ENCODE results near the gene PADI2.

The PADI2 gene

DNA sequence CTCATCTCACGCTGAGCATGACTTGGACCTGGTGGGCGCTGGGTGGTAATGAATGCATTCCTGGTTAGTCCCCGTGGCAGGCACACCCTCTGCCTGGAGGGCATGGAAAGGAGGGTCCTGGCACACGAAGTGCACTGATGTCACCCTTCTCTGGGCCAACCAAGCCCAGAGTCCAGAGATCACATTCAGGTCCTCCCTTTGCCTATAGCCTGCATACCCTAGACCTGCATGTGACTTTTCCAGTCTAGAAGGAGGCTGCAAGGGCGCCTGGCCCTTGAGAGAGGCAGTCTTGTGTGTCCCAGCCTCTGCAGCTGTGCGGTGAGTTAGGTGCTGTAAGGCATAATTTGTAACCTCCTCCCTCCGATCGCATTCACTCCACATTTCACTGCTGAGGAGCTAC lies 22.1 kb downstream of the PADI2 start:
- no peaks in the 10 kb centered on the region for H3K9me2 ChIP-seq (ENCODE audit: low read depth, low read length)
- H2AFZ ChIP-seq (ENCODE audit: low read length) = no peak overlapping the region
- no peak overlapping the region for H3K4me3 ChIP-seq (ENCODE audit: low read depth, low read length, poor library complexity, severe bottlenecking)
- TF ChIP-seq EZH2 (IDR thresholded peaks at IDR 0.05; ENCODE audit: borderline replicate concordance, low read length) = no peak
- TF ChIP-seq, protein P1, sequence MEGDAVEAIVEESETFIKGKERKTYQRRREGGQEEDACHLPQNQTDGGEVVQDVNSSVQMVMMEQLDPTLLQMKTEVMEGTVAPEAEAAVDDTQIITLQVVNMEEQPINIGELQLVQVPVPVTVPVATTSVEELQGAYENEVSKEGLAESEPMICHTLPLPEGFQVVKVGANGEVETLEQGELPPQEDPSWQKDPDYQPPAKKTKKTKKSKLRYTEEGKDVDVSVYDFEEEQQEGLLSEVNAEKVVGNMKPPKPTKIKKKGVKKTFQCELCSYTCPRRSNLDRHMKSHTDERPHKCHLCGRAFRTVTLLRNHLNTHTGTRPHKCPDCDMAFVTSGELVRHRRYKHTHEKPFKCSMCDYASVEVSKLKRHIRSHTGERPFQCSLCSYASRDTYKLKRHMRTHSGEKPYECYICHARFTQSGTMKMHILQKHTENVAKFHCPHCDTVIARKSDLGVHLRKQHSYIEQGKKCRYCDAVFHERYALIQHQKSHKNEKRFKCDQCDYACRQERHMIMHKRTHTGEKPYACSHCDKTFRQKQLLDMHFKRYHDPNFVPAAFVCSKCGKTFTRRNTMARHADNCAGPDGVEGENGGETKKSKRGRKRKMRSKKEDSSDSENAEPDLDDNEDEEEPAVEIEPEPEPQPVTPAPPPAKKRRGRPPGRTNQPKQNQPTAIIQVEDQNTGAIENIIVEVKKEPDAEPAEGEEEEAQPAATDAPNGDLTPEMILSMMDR (IDR thresholded peaks at IDR 0.05; ENCODE audit: low read length) = no peak
- H3F3A ChIP-seq (ENCODE audit: insufficient read depth, low read length) = no peaks in the 10 kb centered on the region
- H4K20me1 ChIP-seq (ENCODE audit: insufficient read depth, low read length) = no peaks in the 10 kb centered on the region
- H3K27ac ChIP-seq (ENCODE audit: low read depth, low read length, poor library complexity, severe bottlenecking) = no peak overlapping the region
- no peaks in the 10 kb centered on the region for H3K27me3 ChIP-seq (ENCODE audit: insufficient read depth, low read length)
- no peak overlapping the region for H3K4me2 ChIP-seq (ENCODE audit: low read length)
- H3K79me2 ChIP-seq (ENCODE audit: insufficient read depth, low read length) = no peaks in the 10 kb centered on the region
- H3K9me3 ChIP-seq (ENCODE audit: low read length) = no peaks in the 10 kb centered on the region
- H3K36me3 ChIP-seq (ENCODE audit: insufficient read depth, low read length) = no peaks in the 10 kb centered on the region
- H3K9ac ChIP-seq (ENCODE audit: low read length) = no peak overlapping the region
- H3K4me1 ChIP-seq (ENCODE audit: insufficient read depth, low read length, severe bottlenecking) = no peaks in the 10 kb centered on the region

DNA sequence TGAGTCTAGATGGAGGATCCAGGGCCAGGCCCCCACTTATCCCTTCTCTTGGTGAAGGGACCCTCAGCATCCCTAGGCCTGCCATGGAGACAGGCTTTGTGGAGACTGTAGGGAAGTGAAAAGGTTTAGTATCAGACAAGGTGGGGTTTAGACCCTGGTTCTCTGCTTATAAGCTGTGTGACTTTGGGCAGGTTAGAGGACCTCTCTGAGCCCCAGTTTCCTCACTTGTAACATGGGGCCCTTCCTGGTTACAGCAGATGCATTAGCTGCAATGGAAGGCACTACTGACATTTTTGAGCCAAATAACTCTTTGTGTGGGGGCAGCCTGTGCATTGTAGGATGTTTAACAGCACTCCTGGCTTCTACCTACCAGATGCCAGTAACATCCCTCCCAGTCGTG lies 22.7 kb downstream of the PADI2 start:
- no peak overlapping the region for H3K27ac ChIP-seq (ENCODE audit: low read depth, low read length, poor library complexity, severe bottlenecking)
- H3K27me3 ChIP-seq (ENCODE audit: insufficient read depth, low read length) = 0 out of 2 replicates have a peak, but pooled peaks cover 3% of the 10 kb centered on the region

DNA sequence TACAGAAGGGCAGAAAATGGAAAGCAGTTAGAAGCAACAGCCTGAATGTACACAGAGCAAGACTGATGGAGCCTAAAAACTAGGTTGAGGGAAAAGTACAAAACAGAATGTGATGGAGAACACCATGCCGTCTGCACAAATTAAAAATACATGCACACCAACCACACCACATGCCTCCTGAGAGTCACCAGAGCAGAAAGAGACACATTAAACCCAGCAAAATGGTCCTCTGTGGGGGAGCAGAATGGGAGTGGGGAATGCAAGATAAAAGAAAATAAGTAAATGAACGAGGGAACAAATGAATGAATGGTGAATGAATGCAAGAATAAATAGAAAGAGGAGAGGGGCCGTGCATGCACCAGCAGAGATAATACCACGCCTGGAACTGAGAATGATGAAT lies 24.1 kb downstream of the PADI2 start:
- H3K27ac ChIP-seq (ENCODE audit: low read depth, low read length, poor library complexity, severe bottlenecking) = no peak overlapping the region
- 0 out of 2 replicates have a peak, but pooled peaks cover 3% of the 10 kb centered on the region for H3K27me3 ChIP-seq (ENCODE audit: insufficient read depth, low read length)
- no peaks in the 10 kb centered on the region for H3K79me2 ChIP-seq (ENCODE audit: insufficient read depth, low read length)
- TF ChIP-seq EZH2 (IDR thresholded peaks at IDR 0.05; ENCODE audit: borderline replicate concordance, low read length) = no peak
- TF ChIP-seq, protein P1 (IDR thresholded peaks at IDR 0.05; ENCODE audit: low read length) = no peak
- H3K4me1 ChIP-seq (ENCODE audit: insufficient read depth, low read length, severe bottlenecking) = no peaks in the 10 kb centered on the region
- no peak overlapping the region for H3K4me3 ChIP-seq (ENCODE audit: low read depth, low read length, poor library complexity, severe bottlenecking)
- H3K9ac ChIP-seq (ENCODE audit: low read length) = no peak overlapping the region
- no peak overlapping the region for H3K4me2 ChIP-seq (ENCODE audit: low read length)
- H2AFZ ChIP-seq (ENCODE audit: low read length) = no peak overlapping the region
- no peaks in the 10 kb centered on the region for H3F3A ChIP-seq (ENCODE audit: insufficient read depth, low read length)
- H3K9me2 ChIP-seq (ENCODE audit: low read depth, low read length) = no peaks in the 10 kb centered on the region
- no peaks in the 10 kb centered on the region for H4K20me1 ChIP-seq (ENCODE audit: insufficient read depth, low read length)
- H3K36me3 ChIP-seq (ENCODE audit: insufficient read depth, low read length) = no peaks in the 10 kb centered on the region
- H3K9me3 ChIP-seq (ENCODE audit: low read length) = no peaks in the 10 kb centered on the region

More for the DNA sequence above, 22.7 kb downstream of the PADI2 start:
- no peak overlapping the region for H3K9ac ChIP-seq (ENCODE audit: low read length)
- H3K4me3 ChIP-seq (ENCODE audit: low read depth, low read length, poor library complexity, severe bottlenecking) = no peak overlapping the region
- no peaks in the 10 kb centered on the region for H3K36me3 ChIP-seq (ENCODE audit: insufficient read depth, low read length)
- H3K79me2 ChIP-seq (ENCODE audit: insufficient read depth, low read length) = no peaks in the 10 kb centered on the region
- H3F3A ChIP-seq (ENCODE audit: insufficient read depth, low read length) = no peaks in the 10 kb centered on the region
- no peaks in the 10 kb centered on the region for H3K4me1 ChIP-seq (ENCODE audit: insufficient read depth, low read length, severe bottlenecking)
- no peak overlapping the region for H2AFZ ChIP-seq (ENCODE audit: low read length)
- H3K4me2 ChIP-seq (ENCODE audit: low read length) = no peak overlapping the region
- TF ChIP-seq, protein P1 (IDR thresholded peaks at IDR 0.05; ENCODE audit: low read length) = no peak
- TF ChIP-seq EZH2 (IDR thresholded peaks at IDR 0.05; ENCODE audit: borderline replicate concordance, low read length) = no peak
- no peaks in the 10 kb centered on the region for H3K9me3 ChIP-seq (ENCODE audit: low read length)
- H3K9me2 ChIP-seq (ENCODE audit: low read depth, low read length) = no peaks in the 10 kb centered on the region
- H4K20me1 ChIP-seq (ENCODE audit: insufficient read depth, low read length) = no peaks in the 10 kb centered on the region
